Liver (tissue), 9 donors: ENCODE data around the gene BACH1. TPM values are rescaled to one million over a fixed set of nuclear protein-coding genes. Genes with fewer than 3 reads are reported as not detected.

ENCODE experiments used
- DNase-seq: peaks from one replicate; pipeline ENCODE4 v3.0.0-alpha.2; 2017; ENCODE audit warnings: low spot score
- H3K27ac ChIP-seq, 2 donors: one replicate each; pipeline ENCODE4 v1.7.0; 2013; ENCODE audit warnings: inconsistent platforms in 2 of 2, low read length in 2 of 2, control low read depth in 1 of 2, low read depth in 1 of 2, mild to moderate bottlenecking in 1 of 2
- H3K27me3 ChIP-seq, 4 donors: one replicate each; pipeline versions ENCODE4 v1.6.1 to v1.7.0; 2013; ENCODE audit warnings: low read length in 3 of 4, inconsistent platforms in 1 of 4, mild to moderate bottlenecking in 1 of 4, moderate library complexity in 1 of 4; ENCODE audit not compliant: control insufficient read depth in 4 of 4, insufficient read depth in 4 of 4
- H3K36me3 ChIP-seq, 4 donors: one replicate each; pipeline versions ENCODE4 v1.6.1 to v1.7.0; 2013; ENCODE audit warnings: low read length in 3 of 4, mild to moderate bottlenecking in 3 of 4, low read depth in 1 of 4, moderate library complexity in 1 of 4; ENCODE audit not compliant: control insufficient read depth in 4 of 4, insufficient read depth in 3 of 4
- H3K4me1 ChIP-seq, 4 donors: one replicate each; pipeline versions ENCODE4 v1.6.1 to v1.7.0; 2013; ENCODE audit warnings: low read length in 3 of 4, mild to moderate bottlenecking in 3 of 4, moderate library complexity in 1 of 4; ENCODE audit not compliant: control insufficient read depth in 4 of 4, insufficient read depth in 4 of 4
- H3K4me3 ChIP-seq, 3 donors: one replicate each; pipeline versions ENCODE4 v1.6.1 to v1.7.0; 2013; ENCODE audit warnings: low read length in 3 of 3, control low read depth in 1 of 3, low read depth in 1 of 3, mild to moderate bottlenecking in 1 of 3
- H3K9ac ChIP-seq, 2 donors: one replicate each; pipeline ENCODE4 v1.7.0; 2013; ENCODE audit warnings: low read length in 2 of 2, mild to moderate bottlenecking in 2 of 2, moderate library complexity in 2 of 2, control low read depth in 1 of 2, low read depth in 1 of 2
- H3K9me3 ChIP-seq, 4 donors: one replicate each; pipeline versions ENCODE4 v1.6.1 to v1.7.0; 2013; ENCODE audit warnings: low read length in 3 of 4; ENCODE audit not compliant: control insufficient read depth in 4 of 4
- FOXA1 ChIP-seq: IDR thresholded peaks from 2 replicates; pipeline ENCODE4 v1.6.1; 2016; ENCODE audit warnings: antibody characterized with exemption
- FOXA2 ChIP-seq: IDR thresholded peaks from 2 replicates; pipeline ENCODE4 v1.6.1; 2016; ENCODE audit warnings: antibody characterized with exemption
- GABPA ChIP-seq, 2 donors: IDR thresholded peaks in 1 of 2; conservative IDR thresholded peaks in 1 of 2; 2 replicates each; pipeline ENCODE4 v1.6.1; 2016; ENCODE audit warnings: antibody characterized with exemption in 2 of 2, mild to moderate bottlenecking in 1 of 2, moderate library complexity in 1 of 2
- HNF4A ChIP-seq, 2 donors: conservative IDR thresholded peaks; 2 replicates each; pipeline ENCODE4 v1.6.1; 2016; ENCODE audit warnings: antibody characterized with exemption in 2 of 2, mild to moderate bottlenecking in 2 of 2
- HNF4G ChIP-seq: IDR thresholded peaks from 2 replicates; pipeline ENCODE4 v1.6.1; 2016; ENCODE audit warnings: antibody characterized with exemption
- JUND ChIP-seq, 2 donors: IDR thresholded peaks; 2 replicates each; pipeline ENCODE4 v1.6.1; 2016; ENCODE audit warnings: antibody characterized with exemption in 2 of 2
- NR2F2 ChIP-seq: IDR thresholded peaks from 2 replicates; pipeline ENCODE4 v1.6.1; 2016; ENCODE audit warnings: antibody characterized with exemption
- RAD21 ChIP-seq, 2 donors: IDR thresholded peaks; 2 replicates each; pipeline ENCODE4 v1.6.1; 2016; ENCODE audit warnings: antibody characterized with exemption in 2 of 2, mild to moderate bottlenecking in 2 of 2
- RXRA ChIP-seq, 2 donors: IDR thresholded peaks; 2 replicates each; pipeline ENCODE4 v1.6.1; 2017 to 2018; ENCODE audit warnings: antibody characterized with exemption in 2 of 2, mild to moderate bottlenecking in 1 of 2
- SP1 ChIP-seq: IDR thresholded peaks from 2 replicates; pipeline ENCODE4 v1.6.1; 2018; ENCODE audit warnings: antibody characterized with exemption, mild to moderate bottlenecking
- TAF1 ChIP-seq: conservative IDR thresholded peaks from 2 replicates; pipeline ENCODE4 v1.6.1; 2016; ENCODE audit warnings: antibody characterized with exemption, mild to moderate bottlenecking
- YY1 ChIP-seq: IDR thresholded peaks from 2 replicates; pipeline ENCODE4 v1.6.1; 2016; ENCODE audit warnings: antibody characterized with exemption, mild to moderate bottlenecking
- WGBS: extraction: QIAGEN DNeasy Blood & Tissue Kit; methylation state at CpG from one replicate; pipeline ENCODE4 v1.1.7; 2013; 5-methylcytosine and 5-hydroxymethylcytosine counted together
- polyA plus RNA-seq, 2 donors: library from polyadenylated mRNA; stranded (reverse) in 1 of 2; unstranded in 1 of 2; fragments of 200-250 nt in 1 of 2; fragments of >200 nt in 1 of 2; fragmentation: Nextera tagmentation in 1 of 2; extraction: Ambion mirVana in 1 of 2; gene quantifications; one replicate each; pipeline versions ENCODE4 v1.2.1 to v1.2.3, GENCODE V29; 2013 to 2015
- total RNA-seq, 2 donors: library from RNA; depleted of rRNA; stranded (reverse); fragments of >200 nt; gene quantifications; one replicate each; pipeline ENCODE4 v1.2.3, GENCODE V29; 2014
- TF ChIP-seq, protein P1 (sequence below): IDR thresholded peaks from 2 replicates; pipeline ENCODE4 v1.6.1; 2016; ENCODE audit warnings: antibody characterized with exemption, mild to moderate bottlenecking
- TF ChIP-seq, protein P2 (sequence below): fragments of 150-350 bp; IDR thresholded peaks from 2 replicates; pipeline ENCODE4 v1.5.1; 2017; ENCODE audit warnings: improper control_type of control experiment, low read depth, low read length; ENCODE audit not compliant: missing input control
- TF ChIP-seq, protein P3 (sequence below): IDR thresholded peaks from 2 replicates; pipeline ENCODE4 v1.6.1; 2016; ENCODE audit warnings: antibody characterized with exemption
- TF ChIP-seq, protein P4 (sequence below): IDR thresholded peaks from 2 replicates; pipeline ENCODE4 v1.6.1; 2016; ENCODE audit warnings: antibody characterized with exemption
- donor health status: healthy.
- donor health status: healthy.
- donor health status: healthy.
- donor health status: healthy.
- donor health status: healthy.

Gene BACH1
- total and polyA plus RNA-seq, 4 donors = 7.5 to 47.1 (median 19.9) TPM

DNA sequence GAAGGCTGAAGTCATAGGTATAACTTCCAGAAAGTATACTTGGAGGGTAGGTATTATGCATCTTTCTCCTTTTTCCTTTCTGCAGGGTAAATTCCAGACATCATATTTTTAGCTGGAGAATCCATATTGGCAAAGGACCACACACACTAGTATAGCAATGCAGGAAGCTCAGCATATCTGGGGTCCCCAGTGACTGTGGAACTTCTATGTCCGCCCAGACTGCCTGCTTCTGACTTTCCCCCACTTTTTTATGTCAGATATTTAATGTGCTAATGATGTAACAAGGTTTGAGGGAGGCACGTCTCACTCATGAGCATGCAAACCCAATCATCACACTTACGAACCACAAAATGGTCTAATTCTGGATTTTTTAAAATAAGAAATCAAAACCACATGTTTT lies 90.4 kb downstream of the BACH1 start:
- no peak overlapping the region for H3K4me3 ChIP-seq
- WGBS = 95% methylated on average over 3 of the region's 3 CpGs
- TF ChIP-seq NR2F2 (no peak), FOXA2 (no peak)

DNA sequence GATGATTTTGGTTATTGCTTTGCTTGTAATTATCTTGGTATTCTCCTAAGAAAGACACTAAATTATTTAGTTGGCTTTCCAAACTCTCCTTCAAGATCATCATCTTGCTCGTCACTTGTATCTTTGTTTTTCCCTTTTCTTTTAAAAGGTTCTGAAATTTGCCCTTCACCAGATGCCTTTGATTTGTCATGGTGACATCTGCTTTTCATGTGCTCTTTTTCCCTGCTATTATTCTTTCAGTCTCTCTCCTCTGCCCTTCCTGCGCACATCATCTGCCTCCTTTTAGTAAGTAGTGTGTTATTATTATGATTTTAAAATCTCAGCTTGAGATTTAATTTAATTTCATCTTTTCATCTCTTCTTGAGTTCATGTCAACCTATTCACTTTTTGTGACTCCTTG lies 92.1 kb downstream of the BACH1 start:
- WGBS = 97% methylated on average over 2 of the region's 2 CpGs
- Histone ChIP-seq H3K9ac (no peak overlapping the region), H3K27ac (no peak overlapping the region), H3K9me3 (no peaks in the 10 kb centered on the region), H3K4me1 (no peaks in the 10 kb centered on the region), H3K36me3 (no peaks in the 10 kb centered on the region), H3K4me3 (no peak overlapping the region), H3K27me3 (no peaks in the 10 kb centered on the region)
- no peak for TF ChIP-seq GABPA (IDR thresholded peaks at IDR 0.05 in 1 of 2, conservative IDR thresholded peaks at IDR 0.05 in 1 of 2)
- TF ChIP-seq SP1 = no peak
- TF ChIP-seq HNF4A (conservative IDR thresholded peaks at IDR 0.05) = no peak
- no peak for TF ChIP-seq RXRA (IDR thresholded peaks at IDR 0.05)
- TF ChIP-seq TAF1 = no peak
- TF ChIP-seq NR2F2 = no peak
- TF ChIP-seq, protein P1, sequence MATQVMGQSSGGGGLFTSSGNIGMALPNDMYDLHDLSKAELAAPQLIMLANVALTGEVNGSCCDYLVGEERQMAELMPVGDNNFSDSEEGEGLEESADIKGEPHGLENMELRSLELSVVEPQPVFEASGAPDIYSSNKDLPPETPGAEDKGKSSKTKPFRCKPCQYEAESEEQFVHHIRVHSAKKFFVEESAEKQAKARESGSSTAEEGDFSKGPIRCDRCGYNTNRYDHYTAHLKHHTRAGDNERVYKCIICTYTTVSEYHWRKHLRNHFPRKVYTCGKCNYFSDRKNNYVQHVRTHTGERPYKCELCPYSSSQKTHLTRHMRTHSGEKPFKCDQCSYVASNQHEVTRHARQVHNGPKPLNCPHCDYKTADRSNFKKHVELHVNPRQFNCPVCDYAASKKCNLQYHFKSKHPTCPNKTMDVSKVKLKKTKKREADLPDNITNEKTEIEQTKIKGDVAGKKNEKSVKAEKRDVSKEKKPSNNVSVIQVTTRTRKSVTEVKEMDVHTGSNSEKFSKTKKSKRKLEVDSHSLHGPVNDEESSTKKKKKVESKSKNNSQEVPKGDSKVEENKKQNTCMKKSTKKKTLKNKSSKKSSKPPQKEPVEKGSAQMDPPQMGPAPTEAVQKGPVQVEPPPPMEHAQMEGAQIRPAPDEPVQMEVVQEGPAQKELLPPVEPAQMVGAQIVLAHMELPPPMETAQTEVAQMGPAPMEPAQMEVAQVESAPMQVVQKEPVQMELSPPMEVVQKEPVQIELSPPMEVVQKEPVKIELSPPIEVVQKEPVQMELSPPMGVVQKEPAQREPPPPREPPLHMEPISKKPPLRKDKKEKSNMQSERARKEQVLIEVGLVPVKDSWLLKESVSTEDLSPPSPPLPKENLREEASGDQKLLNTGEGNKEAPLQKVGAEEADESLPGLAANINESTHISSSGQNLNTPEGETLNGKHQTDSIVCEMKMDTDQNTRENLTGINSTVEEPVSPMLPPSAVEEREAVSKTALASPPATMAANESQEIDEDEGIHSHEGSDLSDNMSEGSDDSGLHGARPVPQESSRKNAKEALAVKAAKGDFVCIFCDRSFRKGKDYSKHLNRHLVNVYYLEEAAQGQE = no peak
- no peak for TF ChIP-seq HNF4G
- TF ChIP-seq, protein P2, sequence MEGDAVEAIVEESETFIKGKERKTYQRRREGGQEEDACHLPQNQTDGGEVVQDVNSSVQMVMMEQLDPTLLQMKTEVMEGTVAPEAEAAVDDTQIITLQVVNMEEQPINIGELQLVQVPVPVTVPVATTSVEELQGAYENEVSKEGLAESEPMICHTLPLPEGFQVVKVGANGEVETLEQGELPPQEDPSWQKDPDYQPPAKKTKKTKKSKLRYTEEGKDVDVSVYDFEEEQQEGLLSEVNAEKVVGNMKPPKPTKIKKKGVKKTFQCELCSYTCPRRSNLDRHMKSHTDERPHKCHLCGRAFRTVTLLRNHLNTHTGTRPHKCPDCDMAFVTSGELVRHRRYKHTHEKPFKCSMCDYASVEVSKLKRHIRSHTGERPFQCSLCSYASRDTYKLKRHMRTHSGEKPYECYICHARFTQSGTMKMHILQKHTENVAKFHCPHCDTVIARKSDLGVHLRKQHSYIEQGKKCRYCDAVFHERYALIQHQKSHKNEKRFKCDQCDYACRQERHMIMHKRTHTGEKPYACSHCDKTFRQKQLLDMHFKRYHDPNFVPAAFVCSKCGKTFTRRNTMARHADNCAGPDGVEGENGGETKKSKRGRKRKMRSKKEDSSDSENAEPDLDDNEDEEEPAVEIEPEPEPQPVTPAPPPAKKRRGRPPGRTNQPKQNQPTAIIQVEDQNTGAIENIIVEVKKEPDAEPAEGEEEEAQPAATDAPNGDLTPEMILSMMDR = no peak
- no peak for TF ChIP-seq FOXA2
- TF ChIP-seq YY1 = no peak
- TF ChIP-seq, protein P3, sequence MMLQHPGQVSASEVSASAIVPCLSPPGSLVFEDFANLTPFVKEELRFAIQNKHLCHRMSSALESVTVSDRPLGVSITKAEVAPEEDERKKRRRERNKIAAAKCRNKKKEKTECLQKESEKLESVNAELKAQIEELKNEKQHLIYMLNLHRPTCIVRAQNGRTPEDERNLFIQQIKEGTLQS = no peak
- no peak for TF ChIP-seq FOXA1
- no peak for TF ChIP-seq JUND (IDR thresholded peaks at IDR 0.05)
- no peak for DNase-seq

More for the DNA sequence above, 90.4 kb downstream of the BACH1 start:
- no peak overlapping the region for H3K27ac ChIP-seq
- H3K9ac ChIP-seq = no peak overlapping the region
- no peak for DNase-seq
- H3K36me3 ChIP-seq = no peaks in the 10 kb centered on the region
- no peaks in the 10 kb centered on the region for H3K4me1 ChIP-seq
- H3K27me3 ChIP-seq = no peaks in the 10 kb centered on the region
- H3K9me3 ChIP-seq = no peaks in the 10 kb centered on the region

DNA sequence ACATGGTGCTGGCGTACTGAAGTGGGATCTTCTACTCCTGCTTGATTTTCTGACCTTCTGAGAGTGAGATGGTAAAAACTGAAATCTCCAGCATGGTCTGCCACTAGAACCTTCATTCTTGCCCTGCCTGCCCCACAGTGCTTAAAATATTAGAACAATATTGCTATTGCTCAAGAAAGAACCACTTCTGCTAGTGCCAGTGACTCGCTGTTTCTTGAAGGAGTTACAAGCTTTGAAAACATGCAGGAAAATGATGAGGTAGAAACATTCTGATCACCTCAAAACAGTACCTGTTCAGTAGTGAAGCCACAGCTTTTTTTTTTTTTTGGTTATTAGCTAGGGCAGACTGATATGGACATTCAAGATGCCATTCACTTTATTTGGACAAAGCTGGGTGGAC lies 95.3 kb downstream of the BACH1 start:
- H3K27me3 ChIP-seq = no peaks in the 10 kb centered on the region
- 96% methylated on average over 2 of the region's 2 CpGs for WGBS
- DNase-seq = no peak
- no peak overlapping the region for H3K4me3 ChIP-seq
- H3K9me3 ChIP-seq = no peaks in the 10 kb centered on the region
- no peaks in the 10 kb centered on the region for H3K36me3 ChIP-seq
- H3K9ac ChIP-seq = no peak overlapping the region
- no peak overlapping the region for H3K27ac ChIP-seq
- H3K4me1 ChIP-seq = no peaks in the 10 kb centered on the region
- TF ChIP-seq HNF4G = no peak
- TF ChIP-seq TAF1 = no peak
- TF ChIP-seq, protein P3 = no peak
- no peak for TF ChIP-seq RXRA (IDR thresholded peaks at IDR 0.05)
- TF ChIP-seq, protein P4, sequence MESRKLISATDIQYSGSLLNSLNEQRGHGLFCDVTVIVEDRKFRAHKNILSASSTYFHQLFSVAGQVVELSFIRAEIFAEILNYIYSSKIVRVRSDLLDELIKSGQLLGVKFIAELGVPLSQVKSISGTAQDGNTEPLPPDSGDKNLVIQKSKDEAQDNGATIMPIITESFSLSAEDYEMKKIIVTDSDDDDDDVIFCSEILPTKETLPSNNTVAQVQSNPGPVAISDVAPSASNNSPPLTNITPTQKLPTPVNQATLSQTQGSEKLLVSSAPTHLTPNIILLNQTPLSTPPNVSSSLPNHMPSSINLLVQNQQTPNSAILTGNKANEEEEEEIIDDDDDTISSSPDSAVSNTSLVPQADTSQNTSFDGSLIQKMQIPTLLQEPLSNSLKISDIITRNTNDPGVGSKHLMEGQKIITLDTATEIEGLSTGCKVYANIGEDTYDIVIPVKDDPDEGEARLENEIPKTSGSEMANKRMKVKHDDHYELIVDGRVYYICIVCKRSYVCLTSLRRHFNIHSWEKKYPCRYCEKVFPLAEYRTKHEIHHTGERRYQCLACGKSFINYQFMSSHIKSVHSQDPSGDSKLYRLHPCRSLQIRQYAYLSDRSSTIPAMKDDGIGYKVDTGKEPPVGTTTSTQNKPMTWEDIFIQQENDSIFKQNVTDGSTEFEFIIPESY = no peak
- no peak for TF ChIP-seq YY1
- TF ChIP-seq NR2F2 = no peak
- no peak for TF ChIP-seq JUND (IDR thresholded peaks at IDR 0.05)
- no peak for TF ChIP-seq HNF4A (conservative IDR thresholded peaks at IDR 0.05)
- no peak for TF ChIP-seq SP1
- no peak for TF ChIP-seq RAD21 (IDR thresholded peaks at IDR 0.05)
- no peak for TF ChIP-seq FOXA1
- TF ChIP-seq, protein P1 = no peak
